Parathyroid adenoma (tissue), 2 donors: ENCODE measurements around the gene BIN2.

ENCODE experiments used
- H2AFZ ChIP-seq: fragments of 300-600 bp; sonication (generic); one replicate; pipeline ENCODE4 v1.7.0; 2017; ENCODE audit warnings: antibody characterized with exemption, mild to moderate bottlenecking
- H3K27ac ChIP-seq: fragments of 300-600 bp; sonication (generic); one replicate; pipeline ENCODE4 v1.7.0; 2017
- H3K27me3 ChIP-seq: fragments of 300-600 bp; sonication (generic); one replicate; pipeline ENCODE4 v1.7.0; 2017; ENCODE audit warnings: low read length; ENCODE audit not compliant: control insufficient read depth, insufficient read depth
- H3K36me3 ChIP-seq: fragments of 300-600 bp; sonication (generic); one replicate; pipeline ENCODE4 v1.7.0; 2017; ENCODE audit warnings: low read length; ENCODE audit not compliant: control insufficient read depth, insufficient read depth
- H3K4me1 ChIP-seq: fragments of 300-600 bp; sonication (generic); one replicate; pipeline ENCODE4 v1.7.0; 2017; ENCODE audit warnings: control low read depth
- H3K4me2 ChIP-seq: fragments of 300-600 bp; sonication (generic); one replicate; pipeline ENCODE4 v1.7.0; 2017; ENCODE audit warnings: low read length
- H3K4me3 ChIP-seq: fragments of 300-600 bp; sonication (generic); one replicate; pipeline ENCODE4 v1.7.0; 2017; ENCODE audit warnings: low read depth, low read length
- H3K79me2 ChIP-seq: fragments of 300-600 bp; sonication (generic); one replicate; pipeline ENCODE4 v1.7.0; 2017; ENCODE audit warnings: control low read depth
- H3K9ac ChIP-seq: fragments of 300-600 bp; sonication (generic); one replicate; pipeline ENCODE4 v1.7.0; 2017; ENCODE audit warnings: mild to moderate bottlenecking
- H3K9me3 ChIP-seq: fragments of 300-600 bp; sonication (generic); one replicate; pipeline ENCODE4 v1.7.0; 2017; ENCODE audit warnings: low read length; ENCODE audit not compliant: control insufficient read depth
- CTCF ChIP-seq: fragments of 300-600 bp; sonication (generic); IDR thresholded peaks from one replicate; pipeline ENCODE4 v1.7.0; 2017; ENCODE audit warnings: antibody characterized with exemption, mild to moderate bottlenecking
- donor health status: primary hyperparathyroidism.

The BIN2 gene

GRCh38 chr12:51238037-51238509, 85.9 kb downstream of the BIN2 start:
- TF ChIP-seq CTCF = no peak
- Histone ChIP-seq H3K4me3 (peak overlapping the region; percentile 100), H3K9me3 (no peaks in the 10 kb centered on the region), H3K36me3 (no peaks in the 10 kb centered on the region), H3K27ac (peak overlapping the region; percentile 97), H2AFZ (peak overlapping the region; percentile 77), H3K27me3 (no peaks in the 10 kb centered on the region), H3K79me2 (no peaks in the 10 kb centered on the region), H3K9ac (no peak overlapping the region), H3K4me2 (peak overlapping the region; percentile 81), H3K4me1 (peaks cover 18% of the 10 kb centered on the region)

- Histone ChIP-seq H3K79me2 (no peaks in the 10 kb centered on the region), H3K9me3 (no peaks in the 10 kb centered on the region), H3K4me2 (no peak overlapping the region), H3K27me3 (no peaks in the 10 kb centered on the region), H3K4me3 (no peak overlapping the region), H3K4me1 (peaks cover 6% of the 10 kb centered on the region), H3K36me3 (no peaks in the 10 kb centered on the region), H3K27ac (no peak overlapping the region), H3K9ac (no peak overlapping the region), H2AFZ (no peak overlapping the region)
- no peak for TF ChIP-seq CTCF
These were observed 89.4 kb downstream of the BIN2 start for GRCh38 chr12:51234530-51234929.

- no peaks in the 10 kb centered on the region for H3K9me3 ChIP-seq
- H3K27me3 ChIP-seq = no peaks in the 10 kb centered on the region
- no peaks in the 10 kb centered on the region for H3K4me1 ChIP-seq
- H2AFZ ChIP-seq = no peak overlapping the region
- no peak overlapping the region for H3K4me2 ChIP-seq
- TF ChIP-seq CTCF = no peak
- no peaks in the 10 kb centered on the region for H3K36me3 ChIP-seq
- no peak overlapping the region for H3K4me3 ChIP-seq
- H3K27ac ChIP-seq = no peak overlapping the region
- H3K79me2 ChIP-seq = no peaks in the 10 kb centered on the region
- H3K9ac ChIP-seq = no peak overlapping the region
These were observed 91.3 kb downstream of the BIN2 start for GRCh38 chr12:51232642-51233041.
